Pons (tissue), 1 donor: ENCODE data around the gene GBE1.

Source experiments
- DNase-seq: peaks from one replicate; pipeline ENCODE4 v3.0.0-alpha.2; 2016; ENCODE audit warnings: low spot score

Gene GBE1

GRCh38 chr3:81699536-81700320 lies 61.7 kb downstream of the GBE1 start:
- peak; percentile 61 for DNase-seq

GRCh38 chr3:81696090-81696489 lies 65.4 kb downstream of the GBE1 start:
- DNase-seq = no peak

- no peak for DNase-seq
Measured at GRCh38 chr3:81695302-81695701, 66.1 kb downstream of the GBE1 start.

- DNase-seq = no peak
Measured at GRCh38 chr3:81694662-81695061, 66.8 kb downstream of the GBE1 start.

- no peak for DNase-seq
Measured at GRCh38 chr3:81692766-81693165, 68.7 kb downstream of the GBE1 start.

GRCh38 chr3:81689617-81690016 lies 71.8 kb downstream of the GBE1 start:
- DNase-seq = no peak

- DNase-seq = no peak
Measured at GRCh38 chr3:81684751-81685395, 76.6 kb downstream of the GBE1 start.

GRCh38 chr3:81676706-81677456 lies 84.6 kb downstream of the GBE1 start:
- DNase-seq = no peak

GRCh38 chr3:81674690-81675089 lies 86.8 kb downstream of the GBE1 start:
- no peak for DNase-seq

GRCh38 chr3:81668283-81668682 lies 93.2 kb downstream of the GBE1 start:
- no peak for DNase-seq

- DNase-seq = peak; percentile 45
Measured at GRCh38 chr3:81666502-81667121, 94.8 kb downstream of the GBE1 start.

- no peak for DNase-seq
Measured at GRCh38 chr3:81663114-81663513, 98.3 kb downstream of the GBE1 start.

- no peak for DNase-seq
Measured at GRCh38 chr3:81660036-81660435, 101.4 kb downstream of the GBE1 start.

GRCh38 chr3:81658322-81658997 lies 103.0 kb downstream of the GBE1 start:
- no peak for DNase-seq

- DNase-seq = no peak
Measured at GRCh38 chr3:81651139-81651538, 110.3 kb downstream of the GBE1 start.

- no peak for DNase-seq
Measured at GRCh38 chr3:81650187-81650586, 111.3 kb downstream of the GBE1 start.

GRCh38 chr3:81645248-81645647 lies 116.2 kb downstream of the GBE1 start:
- DNase-seq = no peak

- DNase-seq = peak; percentile 31
Measured at GRCh38 chr3:81643721-81644120, 117.7 kb downstream of the GBE1 start.

GRCh38 chr3:81638480-81638879 lies 123.0 kb downstream of the GBE1 start:
- DNase-seq = no peak

- DNase-seq = no peak
Measured at GRCh38 chr3:81632659-81633058, 128.8 kb downstream of the GBE1 start.

GRCh38 chr3:81624756-81625155 lies 136.7 kb downstream of the GBE1 start:
- no peak for DNase-seq

- no peak for DNase-seq
Measured at GRCh38 chr3:81622395-81622794, 139.1 kb downstream of the GBE1 start.
